Small intestine (tissue), 7 donors: ENCODE measurements around the gene HUNK. TPM values are rescaled to one million over a fixed set of nuclear protein-coding genes. Genes with fewer than 3 reads are reported as not detected.
"Not testable (repeated sequence)": the region's sequence is repeated elsewhere in the genome, so short reads cannot be mapped to it uniquely, and the experiment has no call there.

ENCODE experiments used
- DNase-seq, 2 donors: peaks; one replicate each; pipeline versions ENCODE4 v3.0.0 to v3.0.0-alpha.2; 2013
- FAIRE-seq: peaks from 2 replicates; lab custom pipeline; 2012; peaks lifted over from hg19 to GRCh38; lab: Jason Lieb, UNC
- H3K27ac ChIP-seq, 3 donors: one replicate each; pipeline ENCODE4 v1.5.1; 2013; ENCODE audit warnings: low read length in 2 of 3, mild to moderate bottlenecking in 2 of 3, control low read depth in 1 of 3, inconsistent platforms in 1 of 3, low read depth in 1 of 3, moderate library complexity in 1 of 3
- H3K27me3 ChIP-seq, 3 donors: one replicate each; pipeline ENCODE4 v1.6.1; 2013; ENCODE audit warnings: low read length in 3 of 3, inconsistent platforms in 1 of 3; ENCODE audit not compliant: control insufficient read depth in 3 of 3, insufficient read depth in 3 of 3
- H3K36me3 ChIP-seq, 3 donors: one replicate each; pipeline ENCODE4 v1.6.1; 2013; ENCODE audit warnings: low read length in 3 of 3, inconsistent platforms in 1 of 3, low read depth in 1 of 3, mild to moderate bottlenecking in 1 of 3, moderate library complexity in 1 of 3; ENCODE audit not compliant: control insufficient read depth in 3 of 3, insufficient read depth in 2 of 3
- H3K4me1 ChIP-seq, 3 donors: one replicate each; pipeline ENCODE4 v1.6.1; 2013; ENCODE audit warnings: low read length in 2 of 3, inconsistent platforms in 1 of 3, low read depth in 1 of 3, mild to moderate bottlenecking in 1 of 3, moderate library complexity in 1 of 3; ENCODE audit not compliant: control insufficient read depth in 3 of 3, insufficient read depth in 2 of 3
- H3K4me3 ChIP-seq, 3 donors: one replicate each; pipeline ENCODE4 v1.5.1; 2013; ENCODE audit warnings: low read length in 3 of 3, control low read depth in 1 of 3, inconsistent platforms in 1 of 3, low read depth in 1 of 3, mild to moderate bottlenecking in 1 of 3, moderate library complexity in 1 of 3
- H3K9me3 ChIP-seq, 2 donors: one replicate each; pipeline ENCODE4 v1.6.1; 2013; ENCODE audit warnings: low read depth in 1 of 2, low read length in 1 of 2; ENCODE audit not compliant: control insufficient read depth in 2 of 2, insufficient read depth in 1 of 2
- whole genome bisulfite sequencing, 3 donors: extraction: QIAGEN DNeasy Blood & Tissue Kit; methylation state at CpG; one replicate each; pipeline ENCODE4 v1.1.7; 2013; 5-methylcytosine and 5-hydroxymethylcytosine counted together
- polyA plus RNA-seq, 4 donors: library from polyadenylated mRNA; stranded (reverse) in 3 of 4; unstranded in 1 of 4; fragments of 200-250 nt in 3 of 4; fragments of 120-200 nt in 1 of 4; gene quantifications; one replicate each; pipeline versions ENCODE4 v1.2.1 to v1.2.3, GENCODE V29; 2013
- donor health status: healthy with polysubstance abuse.
- donor health status: control.
- donor health status: control.
- donor health status: Bipolar disorder and iron deficiency.
- donor health status: healthy.

HUNK gene
- polyA plus RNA-seq, 4 donors: 1.1 to 8.4 (median 2.3) TPM

- H3K4me3 ChIP-seq: no peak overlapping the region
- peaks cover 0 to 3% (median 0%) of the 10 kb centered on the region in 3 donors for H3K4me1 ChIP-seq
- DNase-seq (no peak), FAIRE-seq (no peak)
- H3K36me3 ChIP-seq: no peaks in the 10 kb centered on the region
- no peak overlapping the region for H3K27ac ChIP-seq
- no peaks in the 10 kb centered on the region for H3K9me3 ChIP-seq
- H3K27me3 ChIP-seq: no peaks in the 10 kb centered on the region
- WGBS, 3 donors: 27 to 61% (median 42%) methylated on average over 2 of the region's 2 CpGs
Measured at GRCh38 chr21:31937303-31937702, 64.5 kb downstream of the HUNK start.

GRCh38 chr21:31938330-31939301, 65.8 kb downstream of the HUNK start:
- 37 to 68% (median 51%) methylated on average over 15 of the region's 15 CpGs for WGBS, 3 donors
- Histone ChIP-seq H3K4me3 (no peak overlapping the region), H3K36me3 (peaks cover 0 to 2% (median 0%) of the 10 kb centered on the region in 3 donors), H3K4me1 (peaks cover 0 to 3% (median 0%) of the 10 kb centered on the region in 3 donors), H3K9me3 (no peaks in the 10 kb centered on the region), H3K27ac (no peak overlapping the region), H3K27me3 (no peaks in the 10 kb centered on the region)
- peak in 1 of 2 donors; percentile 10 for DNase-seq
- FAIRE-seq: no peak

- FAIRE-seq (no peak), DNase-seq (no peak)
- WGBS, 3 donors: 46 to 77% (median 52%) methylated on average over 6 of the region's 6 CpGs
- H3K27ac ChIP-seq: no peak overlapping the region
- no peak overlapping the region for H3K4me3 ChIP-seq
- H3K4me1 ChIP-seq: peaks cover 0 to 3% (median 0%) of the 10 kb centered on the region in 3 donors
- no peaks in the 10 kb centered on the region for H3K27me3 ChIP-seq
- peaks cover 0 to 13% (median 0%) of the 10 kb centered on the region in 3 donors for H3K36me3 ChIP-seq
- H3K9me3 ChIP-seq: no peaks in the 10 kb centered on the region
Measured at GRCh38 chr21:31941694-31942093, 68.9 kb downstream of the HUNK start.

- H3K27ac ChIP-seq: no peak overlapping the region
- peaks cover 0 to 3% (median 0%) of the 10 kb centered on the region in 3 donors for H3K4me1 ChIP-seq
- WGBS, 3 donors: 0 to 37% (median 28%) methylated on average over 1 of the region's 1 CpG
- no peaks in the 10 kb centered on the region for H3K27me3 ChIP-seq
- DNase-seq (no peak), FAIRE-seq (no peak)
- no peak overlapping the region for H3K4me3 ChIP-seq
- no peaks in the 10 kb centered on the region for H3K9me3 ChIP-seq
- H3K36me3 ChIP-seq: peaks cover 0 to 29% (median 0%) of the 10 kb centered on the region in 3 donors
Measured at GRCh38 chr21:31943561-31943960, 70.7 kb downstream of the HUNK start.

- no peak for FAIRE-seq
- WGBS, 3 donors: 49 to 75% (median 70%) methylated on average over 5 of the region's 5 CpGs
- no peaks in the 10 kb centered on the region for H3K9me3 ChIP-seq
- peaks cover 0 to 3% (median 0%) of the 10 kb centered on the region in 3 donors for H3K4me1 ChIP-seq
- DNase-seq: no peak
- H3K27me3 ChIP-seq: no peaks in the 10 kb centered on the region
- no peak overlapping the region for H3K4me3 ChIP-seq
- H3K27ac ChIP-seq: peak overlapping the region in 1 of 3 donors; percentile 29
- H3K36me3 ChIP-seq: peaks cover 0 to 41% (median 0%) of the 10 kb centered on the region in 3 donors
Measured at GRCh38 chr21:31945141-31945540, 72.3 kb downstream of the HUNK start.

GRCh38 chr21:31945546-31945945, 72.7 kb downstream of the HUNK start:
- peaks cover 0 to 41% (median 0%) of the 10 kb centered on the region in 3 donors for H3K36me3 ChIP-seq
- no peaks in the 10 kb centered on the region for H3K27me3 ChIP-seq
- FAIRE-seq (no peak), DNase-seq (no peak)
- no peak overlapping the region for H3K4me3 ChIP-seq
- H3K27ac ChIP-seq: peak overlapping the region in 1 of 3 donors; percentile 32
- no peaks in the 10 kb centered on the region for H3K9me3 ChIP-seq
- 53 to 88% (median 72%) methylated on average over 4 of the region's 4 CpGs for WGBS, 3 donors
- peaks cover 0 to 3% (median 0%) of the 10 kb centered on the region in 3 donors for H3K4me1 ChIP-seq

GRCh38 chr21:31946231-31946630, 73.4 kb downstream of the HUNK start:
- WGBS, 3 donors: 83 to 93% (median 92%) methylated on average over 7 of the region's 7 CpGs
- Histone ChIP-seq H3K4me3 (no peak overlapping the region), H3K27ac (peak overlapping the region in 1 of 3 donors; percentile 32), H3K4me1 (peaks cover 0 to 3% (median 0%) of the 10 kb centered on the region in 3 donors), H3K36me3 (peaks cover 0 to 43% (median 0%) of the 10 kb centered on the region in 3 donors), H3K9me3 (no peaks in the 10 kb centered on the region), H3K27me3 (no peaks in the 10 kb centered on the region)
- no peak for FAIRE-seq
- DNase-seq: no peak

- DNase-seq, FAIRE-seq: not testable (repeated sequence)
Measured at GRCh38 chr21:31946876-31947550, 74.2 kb downstream of the HUNK start.

More at GRCh38 chr21:31946876-31947550, 74.2 kb downstream of the HUNK start:
- not testable (repeated sequence) for H3K27me3 ChIP-seq, H3K27ac ChIP-seq, H3K4me3 ChIP-seq, H3K4me1 ChIP-seq, H3K9me3 ChIP-seq
- WGBS, 3 donors: 96 to 97% (median 97%) methylated on average over 30 to 32 of the region's 32 CpGs
- peaks cover 0 to 46% (median 0%) of the 10 kb centered on the region in 3 donors for H3K36me3 ChIP-seq
